B cell (primary cell): ENCODE measurements around the gene PCSK7.

Experiments
- EZH2 ChIP-seq: IDR thresholded peaks from 2 replicates; pipeline ENCODE4 v1.6.1; 2012; ENCODE audit warnings: borderline replicate concordance, low read depth, mild to moderate bottlenecking, moderate library complexity, low read length; ENCODE audit not compliant: insufficient read depth, poor library complexity, severe bottlenecking
- TF ChIP-seq, protein P1 (sequence below): fragments of 200-600 bp; IDR thresholded peaks from one replicate; pipeline ENCODE4 v1.8.0; 2022; ENCODE audit warnings: antibody characterized with exemption, mild to moderate bottlenecking

DNA sequence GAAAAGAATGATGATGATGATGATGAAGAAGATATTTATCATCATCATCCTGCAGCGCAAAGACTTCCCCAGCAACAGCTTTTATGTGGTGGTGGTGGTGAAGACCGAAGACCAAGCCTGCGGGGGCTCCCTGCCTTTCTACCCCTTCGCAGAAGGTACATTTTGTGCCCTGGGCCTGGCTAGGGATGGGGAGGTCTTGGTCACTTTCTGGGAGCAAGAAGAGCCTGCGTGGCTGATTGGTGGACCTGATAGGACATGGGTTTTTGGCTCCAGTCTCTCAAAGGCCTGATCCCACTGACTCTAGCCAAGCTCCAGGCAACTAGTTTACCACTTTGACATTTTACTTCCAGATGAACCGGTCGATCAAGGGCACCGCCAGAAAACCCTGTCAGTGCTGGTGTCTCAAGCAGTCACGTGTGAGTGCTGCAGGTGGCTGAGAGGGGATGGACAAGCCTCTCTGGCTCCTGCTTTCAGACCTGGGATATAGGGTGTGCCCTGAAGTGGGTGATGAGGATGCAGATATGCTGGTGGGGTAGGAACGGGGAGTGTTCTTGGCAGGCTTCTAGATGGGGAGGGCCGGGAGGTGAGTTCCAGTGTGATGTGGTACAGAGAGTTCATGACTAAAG is 48.0 kb downstream of the PCSK7 start:
- no peak for TF ChIP-seq EZH2
- TF ChIP-seq, protein P1, sequence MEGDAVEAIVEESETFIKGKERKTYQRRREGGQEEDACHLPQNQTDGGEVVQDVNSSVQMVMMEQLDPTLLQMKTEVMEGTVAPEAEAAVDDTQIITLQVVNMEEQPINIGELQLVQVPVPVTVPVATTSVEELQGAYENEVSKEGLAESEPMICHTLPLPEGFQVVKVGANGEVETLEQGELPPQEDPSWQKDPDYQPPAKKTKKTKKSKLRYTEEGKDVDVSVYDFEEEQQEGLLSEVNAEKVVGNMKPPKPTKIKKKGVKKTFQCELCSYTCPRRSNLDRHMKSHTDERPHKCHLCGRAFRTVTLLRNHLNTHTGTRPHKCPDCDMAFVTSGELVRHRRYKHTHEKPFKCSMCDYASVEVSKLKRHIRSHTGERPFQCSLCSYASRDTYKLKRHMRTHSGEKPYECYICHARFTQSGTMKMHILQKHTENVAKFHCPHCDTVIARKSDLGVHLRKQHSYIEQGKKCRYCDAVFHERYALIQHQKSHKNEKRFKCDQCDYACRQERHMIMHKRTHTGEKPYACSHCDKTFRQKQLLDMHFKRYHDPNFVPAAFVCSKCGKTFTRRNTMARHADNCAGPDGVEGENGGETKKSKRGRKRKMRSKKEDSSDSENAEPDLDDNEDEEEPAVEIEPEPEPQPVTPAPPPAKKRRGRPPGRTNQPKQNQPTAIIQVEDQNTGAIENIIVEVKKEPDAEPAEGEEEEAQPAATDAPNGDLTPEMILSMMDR = no peak
